Nephron (organoid): ENCODE data around the gene APOLD1.

Source experiments
- H3K27ac Mint-ChIP-seq, 3 experiments: 2 replicates each; pipeline ENCODE4 v1.8.0; 2020; ENCODE audit warnings: mixed read lengths in 3 of 3, mild to moderate bottlenecking in 2 of 3, moderate library complexity in 1 of 3
- H3K27me3 Mint-ChIP-seq: 2 replicates; pipeline ENCODE4 v1.8.0; 2021; ENCODE audit warnings: low read depth, mild to moderate bottlenecking, moderate library complexity, mixed read lengths
- H3K36me3 Mint-ChIP-seq: 2 replicates; pipeline ENCODE4 v1.8.0; 2020; ENCODE audit warnings: low read depth, mixed read lengths
- H3K4me1 Mint-ChIP-seq: 2 replicates; pipeline ENCODE4 v1.8.0; 2020; ENCODE audit warnings: mixed read lengths
- H3K4me3 Mint-ChIP-seq, 3 experiments: 2 replicates each; pipeline ENCODE4 v1.8.0; 2020; ENCODE audit warnings: mild to moderate bottlenecking in 3 of 3, mixed read lengths in 3 of 3, moderate library complexity in 2 of 3
- H3K9me3 Mint-ChIP-seq: 2 replicates; pipeline ENCODE4 v1.8.0; 2020; ENCODE audit warnings: mixed read lengths
- CTCF ChIP-seq, 3 experiments: fragments of 200-600 bp; sonication (generic); IDR thresholded peaks; one replicate each; pipeline ENCODE4 v1.5.0; 2021; ENCODE audit warnings: antibody characterized with exemption in 3 of 3; ENCODE audit not compliant: unreplicated experiment in 3 of 3

Gene APOLD1

GRCh38 chr12:12786706-12787601, 1.5 kb downstream of the APOLD1 start:
- Mint-ChIP-seq H3K27me3 (no peaks in the 10 kb centered on the region), H3K4me3 (peak overlapping the region; percentile 77 to 84 (median 81)), H3K9me3 (peaks cover 3% of the 10 kb centered on the region), H3K36me3 (no peaks in the 10 kb centered on the region), H3K4me1 (peaks cover 49% of the 10 kb centered on the region), H3K27ac (peak overlapping the region in 2 of 3 experiments; percentile 71 to 86)
- TF ChIP-seq CTCF (IDR thresholded peaks at IDR 0.05; ENCODE audit: unreplicated experiment in 3 of 3) = peak in 1 of 3 experiments; percentile 9

GRCh38 chr12:12788131-12788530, 2.7 kb downstream of the APOLD1 start:
- TF ChIP-seq CTCF (IDR thresholded peaks at IDR 0.05; ENCODE audit: unreplicated experiment in 3 of 3) = no peak
- H3K27me3 Mint-ChIP-seq = no peaks in the 10 kb centered on the region
- no peaks in the 10 kb centered on the region for H3K9me3 Mint-ChIP-seq
- peaks cover 59% of the 10 kb centered on the region for H3K4me1 Mint-ChIP-seq
- no peaks in the 10 kb centered on the region for H3K36me3 Mint-ChIP-seq
- H3K4me3 Mint-ChIP-seq = peak overlapping the region; percentile 71 to 84 (median 77)
- H3K27ac Mint-ChIP-seq = peak overlapping the region; percentile 12 to 86 (median 72)

GRCh38 chr12:12788675-12789368, 3.4 kb downstream of the APOLD1 start:
- Mint-ChIP-seq H3K9me3 (no peaks in the 10 kb centered on the region), H3K27me3 (no peaks in the 10 kb centered on the region), H3K27ac (peak overlapping the region; percentile 58 to 86 (median 82)), H3K4me3 (peak overlapping the region; percentile 53 to 85 (median 65)), H3K36me3 (no peaks in the 10 kb centered on the region), H3K4me1 (peaks cover 59% of the 10 kb centered on the region)
- TF ChIP-seq CTCF (IDR thresholded peaks at IDR 0.05; ENCODE audit: unreplicated experiment in 3 of 3) = peak; percentile 78 to 82 (median 80)

- Mint-ChIP-seq H3K27ac (peak overlapping the region; percentile 96 to 98 (median 98)), H3K36me3 (no peaks in the 10 kb centered on the region), H3K9me3 (no peaks in the 10 kb centered on the region), H3K4me3 (peak overlapping the region in 1 of 3 experiments; percentile 52), H3K4me1 (peaks cover 51% of the 10 kb centered on the region), H3K27me3 (no peaks in the 10 kb centered on the region)
- no peak for TF ChIP-seq CTCF (IDR thresholded peaks at IDR 0.05; ENCODE audit: unreplicated experiment in 3 of 3)
Observed at GRCh38 chr12:12790956-12791355, 5.5 kb downstream of the APOLD1 start.

- H3K9me3 Mint-ChIP-seq = no peaks in the 10 kb centered on the region
- H3K36me3 Mint-ChIP-seq = no peaks in the 10 kb centered on the region
- peak overlapping the region; percentile 36 to 59 (median 52) for H3K4me3 Mint-ChIP-seq
- H3K27me3 Mint-ChIP-seq = no peaks in the 10 kb centered on the region
- peak overlapping the region; percentile 96 to 98 (median 98) for H3K27ac Mint-ChIP-seq
- H3K4me1 Mint-ChIP-seq = peaks cover 51% of the 10 kb centered on the region
- TF ChIP-seq CTCF (IDR thresholded peaks at IDR 0.05; ENCODE audit: unreplicated experiment in 3 of 3) = no peak
Observed at GRCh38 chr12:12791756-12792369, 6.4 kb downstream of the APOLD1 start.
